Lung (tissue), 12 donors: ENCODE results near the gene ZNF202. TPM values are rescaled to one million over a fixed set of nuclear protein-coding genes. Genes with fewer than 3 reads are reported as not detected.

Experiments used
- ATAC-seq: fragments of 200-7000 bp; cut with Tn5 transposase; one replicate; pipeline ENCODE4 v1.9.1; 2020; ENCODE audit warnings: moderate number of reproducible peaks; ENCODE audit not compliant: insufficient read depth, low FRiP score
- DNase-seq, 3 donors: peaks; one replicate each; pipeline ENCODE4 v3.0.0-alpha.2; 2013 to 2017
- H3K27ac ChIP-seq, 2 donors: one replicate each; pipeline ENCODE4 v1.5.1; 2013; ENCODE audit warnings: mild to moderate bottlenecking in 2 of 2, moderate library complexity in 2 of 2, control low read depth in 1 of 2, inconsistent platforms in 1 of 2, low read depth in 1 of 2, low read length in 1 of 2
- H3K27me3 ChIP-seq, 3 donors: one replicate each; pipeline ENCODE4 v1.5.1; 2013; ENCODE audit warnings: low read length in 2 of 3; ENCODE audit not compliant: control insufficient read depth in 3 of 3, insufficient read depth in 3 of 3
- H3K36me3 ChIP-seq, 4 donors: one replicate each; pipeline ENCODE4 v1.5.1; 2013; ENCODE audit warnings: low read length in 4 of 4, mild to moderate bottlenecking in 1 of 4, moderate library complexity in 1 of 4; ENCODE audit not compliant: control insufficient read depth in 4 of 4, insufficient read depth in 4 of 4
- H3K4me1 ChIP-seq, 5 donors: one replicate each; pipeline ENCODE4 v1.5.1; 2013; ENCODE audit warnings: low read length in 5 of 5, mild to moderate bottlenecking in 2 of 5, moderate library complexity in 1 of 5; ENCODE audit not compliant: control insufficient read depth in 5 of 5, insufficient read depth in 5 of 5
- H3K4me3 ChIP-seq: one replicate; pipeline ENCODE4 v1.5.1; 2013; ENCODE audit warnings: mild to moderate bottlenecking, control low read depth, moderate library complexity
- H3K9ac ChIP-seq, 2 donors: one replicate each; pipeline ENCODE4 v1.5.1; 2013; ENCODE audit warnings: low read length in 2 of 2, control low read depth in 1 of 2; ENCODE audit not compliant: insufficient read depth in 1 of 2
- H3K9me3 ChIP-seq, 4 donors: one replicate each; pipeline ENCODE4 v1.5.1; 2013; ENCODE audit warnings: low read length in 3 of 4, mild to moderate bottlenecking in 1 of 4, moderate library complexity in 1 of 4; ENCODE audit not compliant: control insufficient read depth in 4 of 4, insufficient read depth in 3 of 4
- CTCF ChIP-seq: IDR thresholded peaks from 2 replicates; pipeline ENCODE4 v1.5.1; 2012; ENCODE audit warnings: mild to moderate bottlenecking; ENCODE audit errors: control extremely low read depth, extremely low read depth
- WGBS, 2 donors: extraction: QIAGEN DNeasy Blood & Tissue Kit; methylation state at CpG; one replicate each; pipeline ENCODE4 v1.1.7; 2013; 5-methylcytosine and 5-hydroxymethylcytosine counted together
- polyA plus RNA-seq, 2 donors: library from polyadenylated mRNA; stranded (reverse); fragments of 200-250 nt; gene quantifications; one replicate each; pipeline ENCODE4 v1.2.1, GENCODE V29; 2013
- total RNA-seq, 2 donors: library from RNA; depleted of rRNA in 1 of 2; stranded (reverse); fragments of >200 nt in 1 of 2; gene quantifications; one replicate each; pipeline ENCODE4 v1.2.1, GENCODE V29; 2014 to 2021
- donor health status: control.
- donor health status: control.
- donor health status: Bipolar disorder and iron deficiency.
- donor health status: healthy.
- donor health status: DM: yes; HTN: yes; CAD: no.

ZNF202 gene
- total and polyA plus RNA-seq, 4 donors: 6.7 to 10.8 (median 9.0) TPM

DNA sequence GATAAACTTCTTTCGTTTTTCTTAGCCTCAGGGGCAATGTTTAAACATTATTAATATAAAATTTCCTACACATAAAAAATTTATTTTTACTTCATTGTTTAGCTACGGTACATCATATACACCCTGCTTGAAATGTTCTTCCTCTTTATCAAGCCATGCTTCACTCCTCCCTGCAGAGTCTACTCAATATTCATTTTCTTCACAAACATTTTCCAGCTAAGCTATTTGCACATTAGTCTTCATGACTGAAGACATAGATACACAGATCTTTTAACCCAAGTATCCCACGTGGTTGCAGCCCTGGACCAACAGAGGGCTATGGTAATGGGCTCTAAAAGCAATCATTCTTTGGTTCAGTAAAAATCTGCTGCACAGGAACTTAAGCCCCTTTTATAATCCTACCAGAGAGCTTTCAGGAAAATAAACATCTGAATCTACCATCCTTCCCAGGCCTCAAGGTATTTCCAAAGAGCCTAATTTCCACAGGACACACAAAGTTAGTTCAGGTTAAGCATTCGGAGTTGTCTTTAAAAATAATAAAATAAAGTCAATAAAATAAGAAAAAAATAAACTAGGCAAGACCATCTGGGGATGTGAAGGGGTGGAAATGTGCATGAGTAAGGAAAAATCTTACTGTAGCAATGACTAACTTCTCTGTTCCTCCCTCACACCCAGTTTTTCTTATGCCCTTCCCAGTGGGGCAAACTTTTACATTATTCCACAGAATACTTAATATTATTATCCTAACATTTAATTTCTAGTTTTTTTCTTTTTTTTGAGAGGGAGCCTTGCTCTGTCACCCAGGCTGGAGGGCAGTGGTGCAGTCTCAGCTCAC is 34.5 kb upstream of the ZNF202 start:
- no peaks in the 10 kb centered on the region for H3K9me3 ChIP-seq
- no peaks in the 10 kb centered on the region for H3K36me3 ChIP-seq
- TF ChIP-seq CTCF: no peak
- 52 to 63% methylated on average over 4 of the region's 4 CpGs for WGBS, 2 donors
- H3K4me3 ChIP-seq: no peak overlapping the region
- no peak for ATAC-seq
- H3K4me1 ChIP-seq: no peaks in the 10 kb centered on the region
- no peak for DNase-seq
- H3K27ac ChIP-seq: no peak overlapping the region
- no peak overlapping the region for H3K9ac ChIP-seq
- H3K27me3 ChIP-seq: peaks cover 0 to 2% (median 0%) of the 10 kb centered on the region in 3 donors

DNA sequence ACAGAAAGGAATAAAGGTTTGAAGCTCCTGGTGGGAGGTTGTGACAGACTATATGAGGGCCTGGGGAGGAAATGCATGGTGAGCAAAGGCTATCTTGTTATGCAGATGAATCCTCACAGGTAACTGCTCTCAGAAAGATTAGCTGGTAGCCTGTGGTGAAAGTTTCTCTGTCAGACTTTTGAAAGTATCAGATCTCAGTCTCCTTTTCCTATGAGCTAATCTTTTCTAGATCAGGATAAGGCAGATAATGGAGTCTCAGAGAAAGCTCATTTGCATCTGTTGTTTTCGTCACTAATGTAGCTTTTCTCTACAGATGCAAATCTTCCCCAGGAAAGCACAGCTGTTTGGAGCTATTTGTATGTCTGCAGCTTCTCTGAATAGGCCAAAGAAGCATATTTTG is 33.8 kb upstream of the ZNF202 start:
- H3K27me3 ChIP-seq: peaks cover 0 to 2% (median 0%) of the 10 kb centered on the region in 3 donors
- H3K36me3 ChIP-seq: no peaks in the 10 kb centered on the region
- H3K9ac ChIP-seq: no peak overlapping the region
- H3K9me3 ChIP-seq: no peaks in the 10 kb centered on the region
- H3K27ac ChIP-seq: no peak overlapping the region
- no peak overlapping the region for H3K4me3 ChIP-seq
- no peak for TF ChIP-seq CTCF
- 73 to 84% methylated on average over 1 of the region's 1 CpG for WGBS, 2 donors
- no peaks in the 10 kb centered on the region for H3K4me1 ChIP-seq
- DNase-seq (no peak), ATAC-seq (no peak)

- ATAC-seq (no peak), DNase-seq (no peak)
- TF ChIP-seq CTCF: no peak
- Histone ChIP-seq H3K9me3 (no peaks in the 10 kb centered on the region), H3K9ac (no peak overlapping the region), H3K27ac (no peak overlapping the region), H3K36me3 (no peaks in the 10 kb centered on the region), H3K4me3 (no peak overlapping the region), H3K27me3 (peaks cover 0 to 2% (median 0%) of the 10 kb centered on the region in 3 donors), H3K4me1 (no peaks in the 10 kb centered on the region)
- 86 to 89% methylated on average over 1 of the region's 1 CpG for WGBS, 2 donors
Observed at GRCh38 chr11:123773959-123774358, 32.5 kb upstream of the ZNF202 start.

GRCh38 chr11:123773026-123773425 is 31.6 kb upstream of the ZNF202 start:
- Histone ChIP-seq H3K9me3 (no peaks in the 10 kb centered on the region), H3K4me1 (no peaks in the 10 kb centered on the region), H3K27ac (no peak overlapping the region), H3K9ac (no peak overlapping the region), H3K4me3 (no peak overlapping the region), H3K27me3 (peaks cover 0 to 2% (median 0%) of the 10 kb centered on the region in 3 donors), H3K36me3 (no peaks in the 10 kb centered on the region)
- DNase-seq: no peak
- ATAC-seq: no peak
- TF ChIP-seq CTCF: no peak
- 78 to 84% methylated on average over 2 of the region's 2 CpGs for WGBS, 2 donors
